Measurements from ENCODE around the gene VPS39. TPM values are rescaled to one million over a fixed set of nuclear protein-coding genes. Genes with fewer than 3 reads are reported as not detected.

The VPS39 gene
- total RNA-seq, 1 donor from 2014 or later: 66.9 TPM

DNA sequence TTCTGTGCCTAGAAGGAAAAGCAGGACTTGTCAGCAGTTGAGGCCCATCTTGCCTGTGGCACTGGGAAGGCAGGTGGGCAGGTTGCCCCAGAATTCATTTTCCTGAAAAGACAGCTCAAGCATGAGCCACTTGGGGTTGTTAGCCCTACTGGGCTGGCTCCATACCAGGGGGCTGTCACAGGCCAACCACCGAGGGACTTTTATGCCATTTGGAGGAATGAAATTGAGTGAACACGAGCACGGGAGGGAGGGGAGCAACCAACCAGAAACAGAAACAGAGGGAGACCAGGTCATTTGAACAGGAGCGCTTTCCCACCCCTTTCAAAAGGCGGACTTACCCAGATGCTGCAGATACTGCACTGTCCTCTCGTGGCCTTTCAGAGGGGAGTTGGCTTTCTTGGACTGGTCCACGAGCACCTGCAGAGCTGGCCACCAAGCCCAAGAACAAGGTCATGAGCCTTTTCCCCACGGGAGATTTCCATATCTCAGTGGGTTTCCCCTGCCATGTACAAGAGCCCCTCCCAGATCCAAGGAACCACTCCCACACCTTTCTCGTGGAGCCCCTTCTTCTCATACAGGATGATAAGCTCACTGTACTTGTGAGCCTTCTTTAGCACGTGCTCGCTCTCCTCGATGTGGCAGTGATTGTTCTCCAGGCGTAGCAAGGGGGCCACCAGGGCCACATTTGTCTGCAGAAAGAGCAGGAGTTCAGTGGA is 41.7 kb downstream of the VPS39 start:
- Histone ChIP-seq H2AFZ (replicated peaks) (no peak overlapping the region), H3K9me3 (ENCODE audit: low read depth) (no peaks in the 10 kb centered on the region), H3K9ac (no peak overlapping the region), H3K27ac (no peak overlapping the region), H3K79me2 (ENCODE audit: low read depth) (no peaks in the 10 kb centered on the region), H4K20me1 (ENCODE audit: low read depth) (no peaks in the 10 kb centered on the region), H3K36me3 (peaks cover 4% of the 10 kb centered on the region), H3K4me2 (no peak overlapping the region), H3K4me1 (no peaks in the 10 kb centered on the region), H3K27me3 (no peaks in the 10 kb centered on the region), H3F3A (ENCODE audit: low read depth) (no peaks in the 10 kb centered on the region), H3K4me3 (no peak overlapping the region)
- H3K27me3 Mint-ChIP-seq (ENCODE audit: insufficient read depth, low read depth): no peaks in the 10 kb centered on the region
- no peaks in the 10 kb centered on the region for H3K4me1 Mint-ChIP-seq
- DNase-seq (ENCODE audit: low spot score): no peak
- H3K27ac Mint-ChIP-seq: peak overlapping the region; percentile 30
- no peak overlapping the region for H3K4me3 Mint-ChIP-seq
- TF ChIP-seq EZH2 (IDR thresholded peaks at IDR 0.05): no peak
- TF ChIP-seq EZH2phosphoT487 (IDR thresholded peaks at IDR 0.05): no peak
- no peak for TF ChIP-seq CTCF (IDR thresholded peaks at IDR 0.05)
- peaks cover 31% of the 10 kb centered on the region for H3K36me3 Mint-ChIP-seq
- H3K9me3 Mint-ChIP-seq: no peaks in the 10 kb centered on the region

GRCh38 chr15:42165106-42165505 is 43.0 kb downstream of the VPS39 start:
- TF ChIP-seq CTCF (IDR thresholded peaks at IDR 0.05): no peak
- TF ChIP-seq EZH2phosphoT487 (IDR thresholded peaks at IDR 0.05): no peak
- Histone ChIP-seq H2AFZ (replicated peaks) (no peak overlapping the region), H3K36me3 (peaks cover 4% of the 10 kb centered on the region), H3K79me2 (ENCODE audit: low read depth) (no peaks in the 10 kb centered on the region), H3K27ac (no peak overlapping the region), H3K27me3 (no peaks in the 10 kb centered on the region), H3K4me3 (no peak overlapping the region), H3K9me3 (ENCODE audit: low read depth) (no peaks in the 10 kb centered on the region), H3F3A (ENCODE audit: low read depth) (no peaks in the 10 kb centered on the region), H4K20me1 (ENCODE audit: low read depth) (no peaks in the 10 kb centered on the region), H3K9ac (no peak overlapping the region), H3K4me1 (no peaks in the 10 kb centered on the region), H3K4me2 (no peak overlapping the region)
- Mint-ChIP-seq H3K4me1 (peaks cover under 1% of the 10 kb centered on the region), H3K36me3 (peaks cover 31% of the 10 kb centered on the region), H3K27me3 (ENCODE audit: insufficient read depth, low read depth) (no peaks in the 10 kb centered on the region), H3K4me3 (no peak overlapping the region), H3K27ac (no peak overlapping the region), H3K9me3 (no peaks in the 10 kb centered on the region)
- no peak for DNase-seq (ENCODE audit: low spot score)

DNA sequence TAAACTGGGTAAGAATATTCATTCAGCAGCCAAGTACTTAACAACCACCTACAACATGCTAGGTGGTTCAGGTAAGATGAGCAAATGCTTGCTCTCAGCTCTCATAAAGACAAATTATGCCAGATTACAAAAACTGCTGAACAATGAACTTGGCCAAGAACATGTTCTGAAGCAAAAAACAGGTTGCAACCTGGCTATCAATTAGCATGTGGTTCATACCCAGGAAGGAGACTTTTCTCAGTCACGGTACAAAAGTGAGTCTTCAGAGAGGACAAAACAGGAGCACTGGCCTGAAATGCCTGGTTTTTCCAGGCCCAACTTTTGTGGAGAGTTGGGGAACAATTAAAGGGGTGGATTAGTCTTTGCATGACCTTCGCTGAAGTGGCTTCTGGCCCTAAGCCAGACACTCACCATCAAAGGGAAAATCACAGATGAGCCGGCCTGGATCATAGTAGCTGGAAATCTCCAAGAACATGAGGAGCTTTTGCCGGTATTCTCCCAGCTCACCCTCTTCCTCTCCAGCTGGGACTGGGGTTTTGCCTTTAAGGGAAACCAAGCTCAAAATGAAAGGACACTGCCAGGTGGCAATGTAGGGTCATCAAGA is 44.1 kb downstream of the VPS39 start:
- Mint-ChIP-seq H3K4me3 (no peak overlapping the region), H3K36me3 (peaks cover 34% of the 10 kb centered on the region), H3K27me3 (ENCODE audit: insufficient read depth, low read depth) (no peaks in the 10 kb centered on the region), H3K27ac (no peak overlapping the region), H3K4me1 (peaks cover 6% of the 10 kb centered on the region), H3K9me3 (no peaks in the 10 kb centered on the region)
- Histone ChIP-seq H3K9me3 (ENCODE audit: low read depth) (no peaks in the 10 kb centered on the region), H3K27ac (no peak overlapping the region), H3K4me3 (no peak overlapping the region), H3K79me2 (ENCODE audit: low read depth) (no peaks in the 10 kb centered on the region), H3K9ac (no peak overlapping the region), H3K27me3 (no peaks in the 10 kb centered on the region), H3K4me1 (no peaks in the 10 kb centered on the region), H3K36me3 (peaks cover 4% of the 10 kb centered on the region), H2AFZ (replicated peaks) (no peak overlapping the region), H4K20me1 (ENCODE audit: low read depth) (no peaks in the 10 kb centered on the region), H3F3A (ENCODE audit: low read depth) (no peaks in the 10 kb centered on the region), H3K4me2 (no peak overlapping the region)
- no peak for DNase-seq (ENCODE audit: low spot score)
- no peak for TF ChIP-seq EZH2 (IDR thresholded peaks at IDR 0.05)
- no peak for TF ChIP-seq CTCF (IDR thresholded peaks at IDR 0.05)
- no peak for TF ChIP-seq EZH2phosphoT487 (IDR thresholded peaks at IDR 0.05)
